ENCODE measurements around the gene MEIOC. TPM values are rescaled to one million over a fixed set of nuclear protein-coding genes. Genes with fewer than 3 reads are reported as not detected.
A peak's percentile ranks its signal among the peaks of the same experiment; 100 is the strongest.

The MEIOC gene
- total and polyA plus RNA-seq, 9 of the 15 experiments (the other 6 are each of a cell fraction or from before 2014, with no cell fraction given): 0.04 to 0.23 (median 0.06) TPM; not detected in 5

DNA sequence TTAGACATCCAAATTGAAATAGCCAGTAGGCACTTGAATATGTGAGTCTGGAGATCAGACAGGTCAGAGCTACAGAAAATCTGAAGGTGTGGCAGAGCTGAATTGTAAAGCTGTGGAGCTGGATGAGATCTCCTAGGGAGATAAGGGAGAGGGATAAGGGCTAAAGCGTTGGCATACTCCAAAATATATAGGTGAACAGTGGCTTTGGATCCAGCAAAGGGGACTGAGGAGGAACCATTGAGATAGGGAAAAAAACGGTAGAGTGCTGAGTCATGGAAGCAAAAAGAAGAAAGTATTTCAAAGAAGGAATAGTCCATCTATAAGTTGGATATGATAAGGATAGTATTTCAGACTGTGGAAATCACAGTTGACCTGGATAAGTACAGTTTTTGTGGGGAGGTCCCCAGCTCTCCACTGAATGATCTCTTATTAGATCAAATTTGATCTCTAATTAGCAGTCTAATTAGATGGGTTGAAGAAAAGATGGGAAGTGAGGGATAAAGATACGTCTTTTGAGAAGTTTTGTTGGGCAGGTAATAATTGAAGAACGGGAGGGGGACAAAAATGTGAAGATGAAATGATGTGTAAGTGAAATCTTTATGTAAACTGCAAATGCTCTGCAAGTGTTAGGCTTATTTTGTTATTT is 51.6 kb downstream of the MEIOC start (continued):
- TF ChIP-seq FOXO4 (CRISPR knock-in tag; IDR thresholded peaks at IDR 0.05) (no peak), POLR2A (conservative IDR thresholded peaks at IDR 0.05) (no peak), ZNF282 (CRISPR knock-in tag; IDR thresholded peaks at IDR 0.05) (no peak), BACH1 (tag; IDR thresholded peaks at IDR 0.05) (peak; percentile 94), ZNF592 (IDR thresholded peaks at IDR 0.05) (peak; percentile 53; the same call in 1 of the 2 replicates), CXXC5 (CRISPR knock-in tag; IDR thresholded peaks at IDR 0.05) (no peak), HDGF (IDR thresholded peaks at IDR 0.05) (no peak), CBX5 (IDR thresholded peaks at IDR 0.05; ENCODE audit: borderline replicate concordance, low read depth) (no peak), BDP1 (IDR thresholded peaks at IDR 0.05; ENCODE audit: insufficient read depth, insufficient read length) (no peak), LARP7 (IDR thresholded peaks at IDR 0.05) (no peak), GATA2 (CRISPR knock-in tag; IDR thresholded peaks at IDR 0.05) (no peak)
- TF ChIP-seq, protein P1, sequence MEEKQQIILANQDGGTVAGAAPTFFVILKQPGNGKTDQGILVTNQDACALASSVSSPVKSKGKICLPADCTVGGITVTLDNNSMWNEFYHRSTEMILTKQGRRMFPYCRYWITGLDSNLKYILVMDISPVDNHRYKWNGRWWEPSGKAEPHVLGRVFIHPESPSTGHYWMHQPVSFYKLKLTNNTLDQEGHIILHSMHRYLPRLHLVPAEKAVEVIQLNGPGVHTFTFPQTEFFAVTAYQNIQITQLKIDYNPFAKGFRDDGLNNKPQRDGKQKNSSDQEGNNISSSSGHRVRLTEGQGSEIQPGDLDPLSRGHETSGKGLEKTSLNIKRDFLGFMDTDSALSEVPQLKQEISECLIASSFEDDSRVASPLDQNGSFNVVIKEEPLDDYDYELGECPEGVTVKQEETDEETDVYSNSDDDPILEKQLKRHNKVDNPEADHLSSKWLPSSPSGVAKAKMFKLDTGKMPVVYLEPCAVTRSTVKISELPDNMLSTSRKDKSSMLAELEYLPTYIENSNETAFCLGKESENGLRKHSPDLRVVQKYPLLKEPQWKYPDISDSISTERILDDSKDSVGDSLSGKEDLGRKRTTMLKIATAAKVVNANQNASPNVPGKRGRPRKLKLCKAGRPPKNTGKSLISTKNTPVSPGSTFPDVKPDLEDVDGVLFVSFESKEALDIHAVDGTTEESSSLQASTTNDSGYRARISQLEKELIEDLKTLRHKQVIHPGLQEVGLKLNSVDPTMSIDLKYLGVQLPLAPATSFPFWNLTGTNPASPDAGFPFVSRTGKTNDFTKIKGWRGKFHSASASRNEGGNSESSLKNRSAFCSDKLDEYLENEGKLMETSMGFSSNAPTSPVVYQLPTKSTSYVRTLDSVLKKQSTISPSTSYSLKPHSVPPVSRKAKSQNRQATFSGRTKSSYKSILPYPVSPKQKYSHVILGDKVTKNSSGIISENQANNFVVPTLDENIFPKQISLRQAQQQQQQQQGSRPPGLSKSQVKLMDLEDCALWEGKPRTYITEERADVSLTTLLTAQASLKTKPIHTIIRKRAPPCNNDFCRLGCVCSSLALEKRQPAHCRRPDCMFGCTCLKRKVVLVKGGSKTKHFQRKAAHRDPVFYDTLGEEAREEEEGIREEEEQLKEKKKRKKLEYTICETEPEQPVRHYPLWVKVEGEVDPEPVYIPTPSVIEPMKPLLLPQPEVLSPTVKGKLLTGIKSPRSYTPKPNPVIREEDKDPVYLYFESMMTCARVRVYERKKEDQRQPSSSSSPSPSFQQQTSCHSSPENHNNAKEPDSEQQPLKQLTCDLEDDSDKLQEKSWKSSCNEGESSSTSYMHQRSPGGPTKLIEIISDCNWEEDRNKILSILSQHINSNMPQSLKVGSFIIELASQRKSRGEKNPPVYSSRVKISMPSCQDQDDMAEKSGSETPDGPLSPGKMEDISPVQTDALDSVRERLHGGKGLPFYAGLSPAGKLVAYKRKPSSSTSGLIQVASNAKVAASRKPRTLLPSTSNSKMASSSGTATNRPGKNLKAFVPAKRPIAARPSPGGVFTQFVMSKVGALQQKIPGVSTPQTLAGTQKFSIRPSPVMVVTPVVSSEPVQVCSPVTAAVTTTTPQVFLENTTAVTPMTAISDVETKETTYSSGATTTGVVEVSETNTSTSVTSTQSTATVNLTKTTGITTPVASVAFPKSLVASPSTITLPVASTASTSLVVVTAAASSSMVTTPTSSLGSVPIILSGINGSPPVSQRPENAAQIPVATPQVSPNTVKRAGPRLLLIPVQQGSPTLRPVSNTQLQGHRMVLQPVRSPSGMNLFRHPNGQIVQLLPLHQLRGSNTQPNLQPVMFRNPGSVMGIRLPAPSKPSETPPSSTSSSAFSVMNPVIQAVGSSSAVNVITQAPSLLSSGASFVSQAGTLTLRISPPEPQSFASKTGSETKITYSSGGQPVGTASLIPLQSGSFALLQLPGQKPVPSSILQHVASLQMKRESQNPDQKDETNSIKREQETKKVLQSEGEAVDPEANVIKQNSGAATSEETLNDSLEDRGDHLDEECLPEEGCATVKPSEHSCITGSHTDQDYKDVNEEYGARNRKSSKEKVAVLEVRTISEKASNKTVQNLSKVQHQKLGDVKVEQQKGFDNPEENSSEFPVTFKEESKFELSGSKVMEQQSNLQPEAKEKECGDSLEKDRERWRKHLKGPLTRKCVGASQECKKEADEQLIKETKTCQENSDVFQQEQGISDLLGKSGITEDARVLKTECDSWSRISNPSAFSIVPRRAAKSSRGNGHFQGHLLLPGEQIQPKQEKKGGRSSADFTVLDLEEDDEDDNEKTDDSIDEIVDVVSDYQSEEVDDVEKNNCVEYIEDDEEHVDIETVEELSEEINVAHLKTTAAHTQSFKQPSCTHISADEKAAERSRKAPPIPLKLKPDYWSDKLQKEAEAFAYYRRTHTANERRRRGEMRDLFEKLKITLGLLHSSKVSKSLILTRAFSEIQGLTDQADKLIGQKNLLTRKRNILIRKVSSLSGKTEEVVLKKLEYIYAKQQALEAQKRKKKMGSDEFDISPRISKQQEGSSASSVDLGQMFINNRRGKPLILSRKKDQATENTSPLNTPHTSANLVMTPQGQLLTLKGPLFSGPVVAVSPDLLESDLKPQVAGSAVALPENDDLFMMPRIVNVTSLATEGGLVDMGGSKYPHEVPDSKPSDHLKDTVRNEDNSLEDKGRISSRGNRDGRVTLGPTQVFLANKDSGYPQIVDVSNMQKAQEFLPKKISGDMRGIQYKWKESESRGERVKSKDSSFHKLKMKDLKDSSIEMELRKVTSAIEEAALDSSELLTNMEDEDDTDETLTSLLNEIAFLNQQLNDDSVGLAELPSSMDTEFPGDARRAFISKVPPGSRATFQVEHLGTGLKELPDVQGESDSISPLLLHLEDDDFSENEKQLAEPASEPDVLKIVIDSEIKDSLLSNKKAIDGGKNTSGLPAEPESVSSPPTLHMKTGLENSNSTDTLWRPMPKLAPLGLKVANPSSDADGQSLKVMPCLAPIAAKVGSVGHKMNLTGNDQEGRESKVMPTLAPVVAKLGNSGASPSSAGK (IDR thresholded peaks at IDR 0.05): no peak

Measured in K562 (cell line).